ENCODE results near the gene GOLIM4.

GOLIM4 gene

DNA sequence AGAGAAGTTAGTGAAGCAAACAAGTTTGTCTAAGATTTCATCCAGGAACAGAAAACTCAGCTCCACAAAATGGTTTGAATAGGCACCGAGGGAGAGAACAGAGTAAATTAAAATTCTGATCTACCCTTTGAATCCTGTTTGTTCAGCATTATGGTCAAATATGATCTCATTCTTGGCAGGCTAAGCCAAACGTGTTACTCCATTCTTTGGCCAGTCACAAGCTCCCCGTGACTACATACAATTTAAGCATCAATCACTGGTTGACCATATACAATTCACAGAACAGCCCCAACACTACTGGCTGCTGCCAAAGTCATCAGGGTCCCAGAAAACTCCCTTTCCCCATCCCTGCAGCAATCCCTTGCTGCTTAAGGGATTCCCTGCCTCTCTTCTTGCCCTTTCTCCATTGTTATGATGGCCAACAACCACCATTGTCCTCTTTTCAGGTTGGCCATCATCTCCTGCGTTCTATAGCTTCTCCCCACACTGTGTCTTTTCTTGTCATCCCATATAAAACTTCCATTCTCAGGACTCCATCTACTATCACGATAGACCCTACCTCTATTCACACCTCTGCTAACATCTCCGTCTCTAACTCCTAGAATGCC lies 46.3 kb downstream of the GOLIM4 start:
- Mint-ChIP-seq H3K27ac (no peak overlapping the region), H3K9me3 (no peaks in the 10 kb centered on the region), H3K36me3 (no peaks in the 10 kb centered on the region), H3K4me1 (no peaks in the 10 kb centered on the region), H3K4me3 (no peak overlapping the region)
- no peak for ATAC-seq
- no peak for DNase-seq (ENCODE audit: low spot score in 2 of 2)

GRCh38 chr3:168048414-168049330 lies 47.1 kb downstream of the GOLIM4 start:
- H3K27ac Mint-ChIP-seq: no peak overlapping the region
- no peaks in the 10 kb centered on the region for H3K4me1 Mint-ChIP-seq
- DNase-seq (ENCODE audit: low spot score in 2 of 2) (no peak), ATAC-seq (no peak)
- H3K4me3 Mint-ChIP-seq: no peak overlapping the region
- no peaks in the 10 kb centered on the region for H3K36me3 Mint-ChIP-seq
- H3K9me3 Mint-ChIP-seq: no peaks in the 10 kb centered on the region

GRCh38 chr3:168047936-168048335 lies 47.8 kb downstream of the GOLIM4 start:
- no peak overlapping the region for H3K27ac Mint-ChIP-seq
- H3K4me1 Mint-ChIP-seq: no peaks in the 10 kb centered on the region
- DNase-seq (ENCODE audit: low spot score in 2 of 2): no peak
- no peak overlapping the region for H3K4me3 Mint-ChIP-seq
- no peaks in the 10 kb centered on the region for H3K9me3 Mint-ChIP-seq
- no peak for ATAC-seq
- no peaks in the 10 kb centered on the region for H3K36me3 Mint-ChIP-seq

DNA sequence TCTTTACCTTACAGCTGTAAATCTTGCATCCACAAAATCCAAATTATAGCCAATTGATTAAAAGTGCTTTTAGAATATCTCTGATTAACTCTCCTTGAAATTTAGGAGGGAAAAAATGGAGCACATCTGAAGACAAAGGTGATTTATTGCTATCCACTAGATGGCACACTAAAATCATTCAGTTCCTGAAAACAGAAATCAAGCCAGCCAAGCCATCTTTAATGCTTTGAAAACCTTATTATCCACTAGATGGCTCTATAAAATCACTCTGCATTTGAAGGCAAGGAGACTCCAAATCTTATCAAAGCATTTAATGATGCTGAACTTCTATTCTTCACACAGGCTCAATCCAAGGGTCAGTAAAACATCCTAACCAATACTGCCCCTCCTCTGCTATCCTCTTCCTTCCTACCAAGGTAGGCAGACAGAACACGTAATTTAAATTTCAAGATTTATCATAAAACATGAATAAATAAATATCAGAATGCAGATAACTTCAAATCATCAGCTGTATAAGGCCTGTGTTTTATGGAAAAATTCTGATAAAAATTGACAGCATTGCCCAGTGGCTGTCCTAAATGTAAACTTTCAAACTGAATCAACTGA lies 48.4 kb downstream of the GOLIM4 start:
- H3K27ac Mint-ChIP-seq: no peak overlapping the region
- no peaks in the 10 kb centered on the region for H3K36me3 Mint-ChIP-seq
- no peaks in the 10 kb centered on the region for H3K9me3 Mint-ChIP-seq
- DNase-seq (ENCODE audit: low spot score in 2 of 2) (no peak), ATAC-seq (peak; percentile 71)
- no peaks in the 10 kb centered on the region for H3K4me1 Mint-ChIP-seq
- no peak overlapping the region for H3K4me3 Mint-ChIP-seq

DNA sequence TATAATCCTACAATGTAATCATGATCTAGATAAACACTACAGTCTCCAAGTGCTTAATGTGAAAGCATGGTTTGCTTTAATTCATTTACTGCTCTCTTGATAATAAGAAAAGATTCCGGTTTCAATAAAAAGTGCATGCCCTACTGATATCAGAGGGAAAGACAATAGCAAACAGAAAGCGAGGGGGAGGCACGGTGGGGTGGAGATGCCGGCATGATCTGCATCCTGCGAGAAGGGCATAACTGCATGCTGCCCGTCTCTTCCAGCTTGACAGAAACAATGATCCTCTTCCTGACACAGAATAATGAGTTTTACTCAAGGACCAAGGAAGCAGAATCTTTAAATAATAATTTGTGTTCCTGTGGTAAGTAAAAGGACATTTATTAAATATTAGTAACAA lies 51.7 kb downstream of the GOLIM4 start:
- no peaks in the 10 kb centered on the region for H3K4me1 Mint-ChIP-seq
- DNase-seq (ENCODE audit: low spot score in 2 of 2) (no peak), ATAC-seq (no peak)
- no peaks in the 10 kb centered on the region for H3K9me3 Mint-ChIP-seq
- no peak overlapping the region for H3K27ac Mint-ChIP-seq
- H3K36me3 Mint-ChIP-seq: no peaks in the 10 kb centered on the region
- no peak overlapping the region for H3K4me3 Mint-ChIP-seq

DNA sequence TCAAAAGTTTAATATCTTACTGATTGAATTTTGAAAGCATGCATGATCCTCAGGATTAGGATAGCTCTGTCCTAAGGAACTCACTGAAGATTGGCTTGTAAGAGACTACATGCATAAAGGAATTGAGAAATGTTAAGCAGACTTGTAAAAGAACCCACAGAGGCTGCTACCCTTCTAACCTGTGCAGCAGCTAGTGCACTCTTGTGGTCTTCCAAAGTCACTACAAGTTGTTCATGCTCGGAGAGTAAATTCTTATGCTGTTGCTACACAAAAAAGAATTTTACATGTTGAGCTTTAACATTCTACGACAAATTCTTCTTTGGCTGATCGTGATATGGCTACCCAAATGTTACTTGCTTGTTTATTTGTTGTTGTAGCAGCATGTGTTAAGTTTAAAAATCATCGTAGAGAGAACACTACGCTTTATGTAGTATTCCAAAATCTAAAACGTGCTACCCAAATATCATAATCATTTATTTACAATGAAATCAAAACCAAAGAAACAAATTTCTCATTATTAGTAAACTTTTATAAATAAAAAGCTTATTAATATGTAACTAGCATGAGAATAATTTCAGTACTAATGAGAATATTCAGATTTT lies 55.0 kb downstream of the GOLIM4 start:
- DNase-seq (ENCODE audit: low spot score in 2 of 2) (no peak), ATAC-seq (peak; percentile 45)
- Mint-ChIP-seq H3K4me3 (no peak overlapping the region), H3K9me3 (no peaks in the 10 kb centered on the region), H3K27ac (no peak overlapping the region), H3K4me1 (no peaks in the 10 kb centered on the region), H3K36me3 (no peaks in the 10 kb centered on the region)

- Mint-ChIP-seq H3K4me3 (no peak overlapping the region), H3K27ac (no peak overlapping the region), H3K4me1 (no peaks in the 10 kb centered on the region), H3K36me3 (peaks cover 8% of the 10 kb centered on the region), H3K9me3 (peaks cover 3% of the 10 kb centered on the region)
- ATAC-seq (no peak), DNase-seq (ENCODE audit: low spot score in 2 of 2) (no peak)
Observed at GRCh38 chr3:168037020-168037419, 58.7 kb downstream of the GOLIM4 start.

DNA sequence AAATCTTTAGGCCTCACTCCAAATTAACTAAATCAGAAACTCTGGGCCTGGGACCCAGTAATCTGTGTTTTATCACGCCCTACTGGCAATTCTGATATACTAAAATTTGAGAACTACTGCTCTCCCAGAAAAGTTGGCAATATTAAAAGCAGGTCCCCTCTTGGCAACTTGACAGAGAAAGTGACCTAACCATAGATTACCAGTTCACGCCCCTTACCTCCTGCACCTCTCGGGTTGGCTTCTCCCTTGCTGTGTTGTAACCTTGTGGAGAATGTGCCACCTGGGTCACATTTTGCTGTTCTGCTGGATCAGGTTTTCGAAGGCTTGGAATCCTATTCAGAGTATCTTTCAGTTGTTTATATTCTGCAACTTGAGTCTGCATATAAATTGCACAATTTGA lies 59.1 kb downstream of the GOLIM4 start:
- H3K27ac Mint-ChIP-seq: no peak overlapping the region

DNA sequence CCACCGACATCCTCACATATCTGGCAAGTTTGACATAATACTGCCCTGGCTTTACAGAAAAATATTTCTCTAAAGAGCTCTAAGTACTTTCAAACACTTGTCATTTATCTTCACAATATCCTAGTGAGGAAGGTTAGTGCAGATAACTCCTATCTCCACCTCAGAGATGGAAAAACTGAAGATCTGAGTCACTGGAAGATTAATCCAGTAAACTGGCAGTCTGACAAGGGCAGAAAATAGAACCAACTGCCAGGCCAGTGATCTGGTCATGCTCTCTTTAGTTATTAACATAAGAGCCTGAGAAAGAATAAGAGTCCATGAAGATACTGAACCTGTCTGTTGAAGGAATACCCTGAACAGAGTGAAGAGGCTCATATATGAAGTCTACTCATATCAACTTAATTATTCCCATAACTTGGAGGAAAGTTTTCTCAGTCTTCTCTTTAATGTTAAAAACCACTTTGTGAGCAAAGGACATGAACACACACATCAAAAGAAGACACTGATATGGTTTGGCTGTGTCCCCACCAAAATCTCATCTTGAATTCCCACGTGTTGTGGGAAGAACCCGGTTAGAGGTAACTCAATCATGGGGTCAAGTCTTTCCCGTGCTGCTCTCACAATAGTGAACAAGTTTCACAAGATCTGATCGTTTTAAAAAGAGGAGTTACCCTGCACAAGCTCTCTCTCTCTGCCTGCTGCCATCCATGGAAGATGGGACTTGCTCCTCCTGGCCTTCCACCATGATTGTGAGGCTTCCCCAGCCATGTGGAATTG lies 61.4 kb downstream of the GOLIM4 start:
- Mint-ChIP-seq H3K36me3 (peaks cover 14% of the 10 kb centered on the region), H3K4me3 (no peak overlapping the region), H3K27ac (no peak overlapping the region), H3K9me3 (peaks cover 3% of the 10 kb centered on the region), H3K4me1 (no peaks in the 10 kb centered on the region)
- DNase-seq (ENCODE audit: low spot score in 2 of 2) (no peak), ATAC-seq (no peak)

More for the DNA sequence above, 59.1 kb downstream of the GOLIM4 start:
- no peaks in the 10 kb centered on the region for H3K4me1 Mint-ChIP-seq
- H3K9me3 Mint-ChIP-seq: peaks cover 3% of the 10 kb centered on the region
- ATAC-seq (no peak), DNase-seq (ENCODE audit: low spot score in 2 of 2) (no peak)
- no peak overlapping the region for H3K4me3 Mint-ChIP-seq
- peaks cover 8% of the 10 kb centered on the region for H3K36me3 Mint-ChIP-seq

- Mint-ChIP-seq H3K4me1 (peaks cover under 1% of the 10 kb centered on the region), H3K27ac (no peak overlapping the region), H3K9me3 (peaks cover 3% of the 10 kb centered on the region), H3K4me3 (no peak overlapping the region), H3K36me3 (peaks cover 14% of the 10 kb centered on the region)
- ATAC-seq: no peak
- no peak for DNase-seq (ENCODE audit: low spot score in 2 of 2)
Observed at GRCh38 chr3:168030577-168030976, 65.1 kb downstream of the GOLIM4 start.

DNA sequence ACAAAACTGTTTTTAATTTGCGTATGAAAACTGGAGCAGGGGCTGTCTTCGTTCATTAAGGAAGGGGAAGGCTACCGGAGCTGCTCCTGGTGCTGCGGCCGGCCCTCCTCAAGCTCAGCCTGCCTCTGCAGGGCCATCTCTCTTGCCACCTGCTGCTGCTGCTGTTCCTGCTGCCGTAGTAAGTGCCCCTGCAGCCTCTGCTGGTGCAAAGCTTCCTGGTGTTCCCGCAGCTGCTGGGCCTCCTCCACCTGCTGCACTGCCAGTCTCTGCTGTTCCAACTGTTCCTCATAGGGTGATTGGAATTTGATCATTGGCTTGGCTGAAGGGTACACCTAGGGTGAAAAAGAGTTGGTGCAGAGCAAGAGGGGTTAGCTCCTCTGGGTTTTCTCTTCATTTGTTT lies 66.0 kb downstream of the GOLIM4 start:
- Mint-ChIP-seq H3K27ac (no peak overlapping the region), H3K36me3 (peaks cover 21% of the 10 kb centered on the region), H3K4me3 (no peak overlapping the region), H3K4me1 (peaks cover 10% of the 10 kb centered on the region), H3K9me3 (no peaks in the 10 kb centered on the region)
- DNase-seq (ENCODE audit: low spot score in 2 of 2) (no peak), ATAC-seq (no peak)

DNA sequence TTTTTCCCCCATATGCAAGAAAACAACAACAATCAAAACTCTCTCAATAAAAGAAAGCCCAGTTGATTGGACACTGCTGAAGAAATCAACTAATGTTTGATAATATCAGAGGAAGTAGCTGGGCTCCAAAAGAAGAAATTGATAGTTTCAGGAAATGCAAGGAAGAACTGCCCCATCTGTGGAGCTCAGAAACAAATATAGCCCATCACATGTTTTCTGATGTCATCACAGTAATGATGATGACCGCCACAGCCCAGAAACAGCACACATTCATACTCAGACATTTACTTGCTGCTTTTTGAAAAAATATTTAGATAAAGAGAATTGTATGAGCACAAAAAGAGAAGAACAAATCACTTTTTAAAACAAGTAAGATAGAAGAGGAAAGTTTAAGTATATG lies 67.6 kb downstream of the GOLIM4 start:
- H3K4me3 Mint-ChIP-seq: no peak overlapping the region
- DNase-seq (ENCODE audit: low spot score in 2 of 2): no peak
- H3K36me3 Mint-ChIP-seq: peaks cover 27% of the 10 kb centered on the region
- no peaks in the 10 kb centered on the region for H3K9me3 Mint-ChIP-seq
- peaks cover 16% of the 10 kb centered on the region for H3K4me1 Mint-ChIP-seq
- no peak overlapping the region for H3K27ac Mint-ChIP-seq
- no peak for ATAC-seq

- Mint-ChIP-seq H3K4me1 (peaks cover 16% of the 10 kb centered on the region), H3K27ac (no peak overlapping the region), H3K9me3 (no peaks in the 10 kb centered on the region), H3K4me3 (no peak overlapping the region), H3K36me3 (peaks cover 19% of the 10 kb centered on the region)
- DNase-seq (ENCODE audit: low spot score in 2 of 2) (no peak), ATAC-seq (no peak)
Observed at GRCh38 chr3:168026764-168027163, 69.0 kb downstream of the GOLIM4 start.

GRCh38 chr3:168025076-168025475 lies 70.6 kb downstream of the GOLIM4 start:
- DNase-seq (ENCODE audit: low spot score in 2 of 2) (no peak), ATAC-seq (no peak)
- Mint-ChIP-seq H3K4me3 (peak overlapping the region; percentile 43), H3K4me1 (peaks cover 16% of the 10 kb centered on the region), H3K36me3 (peaks cover 19% of the 10 kb centered on the region), H3K9me3 (no peaks in the 10 kb centered on the region), H3K27ac (peak overlapping the region; percentile 63)

- H3K27ac Mint-ChIP-seq: peak overlapping the region; percentile 63
- no peaks in the 10 kb centered on the region for H3K9me3 Mint-ChIP-seq
- peak overlapping the region; percentile 43 for H3K4me3 Mint-ChIP-seq
- peaks cover 14% of the 10 kb centered on the region for H3K36me3 Mint-ChIP-seq
- DNase-seq (ENCODE audit: low spot score in 2 of 2) (peak in 1 of 2 donors; percentile 49), ATAC-seq (peak; percentile 95)
- H3K4me1 Mint-ChIP-seq: peaks cover 16% of the 10 kb centered on the region
Observed at GRCh38 chr3:168024537-168024941, 71.2 kb downstream of the GOLIM4 start.

Data from stimulated activated effector memory CD8-positive, alpha-beta T cell treated with anti-CD3 and anti-CD28 coated beads, Interleukin-12 subunit alpha, Interleukin-12 subunit beta, amount 100 ng/mL, for 72 hours (primary cell).